ENCODE results near the gene ACRV1.

Gene ACRV1

GRCh38 chr11:125626288-125626950 is 54.2 kb downstream of the ACRV1 start:
- DNase-seq (ENCODE audit: extremely low read depth, insufficient read length) = no peak
- no peaks in the 10 kb centered on the region for H3K27me3 ChIP-seq (replicated peaks; ENCODE audit: control insufficient read depth, insufficient read depth, low read length)
- TF ChIP-seq, protein P1, sequence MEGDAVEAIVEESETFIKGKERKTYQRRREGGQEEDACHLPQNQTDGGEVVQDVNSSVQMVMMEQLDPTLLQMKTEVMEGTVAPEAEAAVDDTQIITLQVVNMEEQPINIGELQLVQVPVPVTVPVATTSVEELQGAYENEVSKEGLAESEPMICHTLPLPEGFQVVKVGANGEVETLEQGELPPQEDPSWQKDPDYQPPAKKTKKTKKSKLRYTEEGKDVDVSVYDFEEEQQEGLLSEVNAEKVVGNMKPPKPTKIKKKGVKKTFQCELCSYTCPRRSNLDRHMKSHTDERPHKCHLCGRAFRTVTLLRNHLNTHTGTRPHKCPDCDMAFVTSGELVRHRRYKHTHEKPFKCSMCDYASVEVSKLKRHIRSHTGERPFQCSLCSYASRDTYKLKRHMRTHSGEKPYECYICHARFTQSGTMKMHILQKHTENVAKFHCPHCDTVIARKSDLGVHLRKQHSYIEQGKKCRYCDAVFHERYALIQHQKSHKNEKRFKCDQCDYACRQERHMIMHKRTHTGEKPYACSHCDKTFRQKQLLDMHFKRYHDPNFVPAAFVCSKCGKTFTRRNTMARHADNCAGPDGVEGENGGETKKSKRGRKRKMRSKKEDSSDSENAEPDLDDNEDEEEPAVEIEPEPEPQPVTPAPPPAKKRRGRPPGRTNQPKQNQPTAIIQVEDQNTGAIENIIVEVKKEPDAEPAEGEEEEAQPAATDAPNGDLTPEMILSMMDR (IDR thresholded peaks at IDR 0.05; ENCODE audit: insufficient read depth, low read length, poor library complexity, severe bottlenecking) = peak; percentile 50
- peaks cover 2% of the 10 kb centered on the region for H3K36me3 ChIP-seq (ENCODE audit: control insufficient read depth, insufficient read depth, low read length)
- H3K4me3 ChIP-seq (replicated peaks; ENCODE audit: low read depth, low read length) = peak overlapping the region; percentile 98

GRCh38 chr11:125625630-125626287 is 54.9 kb downstream of the ACRV1 start:
- no peaks in the 10 kb centered on the region for H3K27me3 ChIP-seq (replicated peaks; ENCODE audit: control insufficient read depth, insufficient read depth, low read length)
- peak; percentile 92 for DNase-seq (ENCODE audit: extremely low read depth, insufficient read length)
- TF ChIP-seq, protein P1 (IDR thresholded peaks at IDR 0.05; ENCODE audit: insufficient read depth, low read length, poor library complexity, severe bottlenecking) = no peak
- peaks cover 2% of the 10 kb centered on the region for H3K36me3 ChIP-seq (ENCODE audit: control insufficient read depth, insufficient read depth, low read length)
- peak overlapping the region; percentile 98 for H3K4me3 ChIP-seq (replicated peaks; ENCODE audit: low read depth, low read length)

- TF ChIP-seq, protein P1 (IDR thresholded peaks at IDR 0.05; ENCODE audit: insufficient read depth, low read length, poor library complexity, severe bottlenecking) = no peak
- H3K27me3 ChIP-seq (replicated peaks; ENCODE audit: control insufficient read depth, insufficient read depth, low read length) = no peaks in the 10 kb centered on the region
- H3K4me3 ChIP-seq (replicated peaks; ENCODE audit: low read depth, low read length) = peak overlapping the region; percentile 98
- no peak for DNase-seq (ENCODE audit: extremely low read depth, insufficient read length)
- H3K36me3 ChIP-seq (ENCODE audit: control insufficient read depth, insufficient read depth, low read length) = peaks cover 3% of the 10 kb centered on the region
Measured at GRCh38 chr11:125625225-125625629, 55.4 kb downstream of the ACRV1 start.

DNA sequence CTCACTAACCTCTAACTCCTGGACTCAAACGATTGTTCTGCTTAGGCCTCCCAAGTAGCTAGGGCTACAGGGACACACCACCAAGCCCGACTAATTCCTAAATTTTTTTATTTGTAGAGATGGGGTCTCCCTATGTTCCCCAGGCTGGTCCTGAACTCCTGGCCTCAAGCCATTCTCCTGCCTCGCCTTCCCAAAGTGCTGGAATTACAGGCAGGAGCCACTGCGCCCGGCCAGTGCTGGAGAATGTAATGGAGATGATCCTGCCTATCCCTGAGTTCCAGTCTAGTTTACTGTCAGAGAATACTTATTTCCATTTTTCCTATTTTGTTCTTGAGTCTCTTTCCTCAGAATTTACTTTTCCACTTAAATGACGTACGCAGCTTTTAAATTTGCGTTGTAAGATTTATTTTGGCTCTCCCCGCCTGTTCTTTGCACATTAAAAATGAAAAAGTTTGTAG is 55.9 kb downstream of the ACRV1 start, which contains the start of gene CHEK1:
TSS of gene CHEK1 (plus strand) at position 408 of the 458 bp plus-strand sequence. CDS start 1,606 bp downstream, outside the sequence.
- Histone ChIP-seq H3K36me3 (ENCODE audit: control insufficient read depth, insufficient read depth, low read length) (peaks cover 3% of the 10 kb centered on the region), H3K27me3 (replicated peaks; ENCODE audit: control insufficient read depth, insufficient read depth, low read length) (no peaks in the 10 kb centered on the region), H3K4me3 (replicated peaks; ENCODE audit: low read depth, low read length) (peak within 1 kb of the TSS; percentile 98)
- TF ChIP-seq, protein P1 (IDR thresholded peaks at IDR 0.05; ENCODE audit: insufficient read depth, low read length, poor library complexity, severe bottlenecking) = no peak
- DNase-seq (ENCODE audit: extremely low read depth, insufficient read length) = no peak

- no peak for DNase-seq (ENCODE audit: extremely low read depth, insufficient read length)
- TF ChIP-seq, protein P1 (IDR thresholded peaks at IDR 0.05; ENCODE audit: insufficient read depth, low read length, poor library complexity, severe bottlenecking) = no peak
- H3K27me3 ChIP-seq (replicated peaks; ENCODE audit: control insufficient read depth, insufficient read depth, low read length) = no peaks in the 10 kb centered on the region
- H3K36me3 ChIP-seq (ENCODE audit: control insufficient read depth, insufficient read depth, low read length) = peaks cover 4% of the 10 kb centered on the region
- H3K4me3 ChIP-seq (replicated peaks; ENCODE audit: low read depth, low read length) = no peak overlapping the region
Measured at GRCh38 chr11:125623064-125623463, 57.6 kb downstream of the ACRV1 start.

All from GM06990 (cell line).